Ovary (tissue), 9 donors: ENCODE measurements around the gene GLB1L3. TPM values are rescaled to one million over a fixed set of nuclear protein-coding genes. Genes with fewer than 3 reads are reported as not detected.
"Not testable (repeated sequence)": the region's sequence is repeated elsewhere in the genome, so short reads cannot be mapped to it uniquely, and the experiment has no call there.

Experiments
- DNase-seq, 5 donors: peaks; one replicate each; pipeline ENCODE4 v3.0.0-alpha.2; 2019 to 2020
- H3K27ac ChIP-seq, 2 donors: fragments of 200-600 bp; one replicate each; pipeline versions ENCODE4 v1.5.1 to v1.8.0; 2019 to 2022
- H3K27me3 ChIP-seq: fragments of 200-600 bp; one replicate; pipeline ENCODE4 v1.8.0; 2022
- H3K36me3 ChIP-seq: fragments of 200-600 bp; sonication (generic); one replicate; pipeline ENCODE4 v1.5.1; 2019
- H3K4me1 ChIP-seq: one replicate; pipeline ENCODE4 v1.8.1; 2013; ENCODE audit warnings: mild to moderate bottlenecking, moderate library complexity; ENCODE audit not compliant: insufficient read depth
- H3K4me3 ChIP-seq: fragments of 200-600 bp; sonication (generic); one replicate; pipeline ENCODE4 v1.5.1; 2017
- H3K9me3 ChIP-seq, 2 donors: fragments of 200-600 bp in 1 of 2; sonication (generic) in 1 of 2; one replicate each; pipeline versions ENCODE4 v1.5.1 to v1.8.1; 2013 to 2019; ENCODE audit warnings: mild to moderate bottlenecking in 1 of 2, moderate library complexity in 1 of 2
- CTCF ChIP-seq, 3 donors: fragments of 450-650 bp in 2 of 3; fragments of 200-600 bp in 1 of 3; IDR thresholded peaks; one replicate each; pipeline versions ENCODE4 v1.5.1 to v1.8.0; 2016 to 2022; ENCODE audit warnings: antibody characterized with exemption in 3 of 3, mild to moderate bottlenecking in 1 of 3
- EP300 ChIP-seq: sonication (generic); formaldehyde crosslinking; IDR thresholded peaks from one replicate; pipeline ENCODE4 v1.6.1; 2017; ENCODE audit warnings: antibody characterized with exemption
- POLR2A ChIP-seq: fragments of 450-650 bp; IDR thresholded peaks from one replicate; pipeline ENCODE4 v1.6.1; 2017; ENCODE audit warnings: antibody characterized with exemption, mild to moderate bottlenecking, moderate library complexity
- WGBS, 3 donors: extraction: QIAGEN DNeasy Blood & Tissue Kit in 1 of 3; methylation state at CpG; one replicate each; pipeline versions ENCODE4 v1.1.5 to v1.1.7; 2013 to 2017; 5-methylcytosine and 5-hydroxymethylcytosine counted together
- intact Hi-C, 4 donors: fragments of 100-400 bp; cut with DNase I; formaldehyde crosslinking; loops; one replicate each; pipeline versions ENCODE4 v1.11.0 to v1.15.1; 2022 to 2023
- polyA plus RNA-seq, 2 donors: library from polyadenylated mRNA; stranded (reverse); fragments of 200-250 nt in 1 of 2; fragments of 350-450 nt in 1 of 2; fragmentation: Illumina TruSeq in 1 of 2; extraction: RNeasy Lipid Tissue Mini Kit (QIAGEN cat#74804) in 1 of 2; gene quantifications; one replicate each; pipeline ENCODE4 v1.2.3, GENCODE V29; 2013 to 2014
- total RNA-seq, 7 donors: library from RNA; depleted of rRNA in 2 of 7; stranded (reverse); fragments of >200 nt in 2 of 7; fragmentation: NEBNext Ultra II Directional in 3 of 7; extraction: Animal tissue kit (Norgen Biotek cat#: 25700) in 3 of 7; gene quantifications; one replicate each; pipeline versions ENCODE4 v1.1.0 to v1.2.4, GENCODE V29; 2016 to 2023
- donor health status: DM: no; HTN: no; CAD: no; lungs with moderate emphysema.
- donor health status: DM: no; HTN: no; CAD: no.
- donor health status: Bipolar disorder and iron deficiency.
- donor health status: DM: yes; HTN: yes; CAD: no.
- donor health status: DM: no; HTN: no; CAD: no.
- donor health status: DM: yes; HTN: yes; CAD: no.

The GLB1L3 gene
- total and polyA plus RNA-seq, 9 donors: 0.07 to 0.20 (median 0.12) TPM; not detected in 4

GRCh38 chr11:134313379-134313778 is 37.2 kb downstream of the GLB1L3 start:
- H3K4me1 ChIP-seq: no peaks in the 10 kb centered on the region
- intact Hi-C loops: no loop called here
- TF ChIP-seq POLR2A (no peak), EP300 (no peak), CTCF (IDR thresholded peaks at IDR 0.05) (no peak)
- no peak for DNase-seq
- H3K4me3 ChIP-seq: no peak overlapping the region
- H3K27ac ChIP-seq: no peak overlapping the region
- no peaks in the 10 kb centered on the region for H3K36me3 ChIP-seq
- 83 to 90% (median 85%) methylated on average over 10 of the region's 10 CpGs for WGBS, 3 donors
- peaks cover 0 to 4% of the 10 kb centered on the region in 2 donors for H3K9me3 ChIP-seq
- no peaks in the 10 kb centered on the region for H3K27me3 ChIP-seq

DNA sequence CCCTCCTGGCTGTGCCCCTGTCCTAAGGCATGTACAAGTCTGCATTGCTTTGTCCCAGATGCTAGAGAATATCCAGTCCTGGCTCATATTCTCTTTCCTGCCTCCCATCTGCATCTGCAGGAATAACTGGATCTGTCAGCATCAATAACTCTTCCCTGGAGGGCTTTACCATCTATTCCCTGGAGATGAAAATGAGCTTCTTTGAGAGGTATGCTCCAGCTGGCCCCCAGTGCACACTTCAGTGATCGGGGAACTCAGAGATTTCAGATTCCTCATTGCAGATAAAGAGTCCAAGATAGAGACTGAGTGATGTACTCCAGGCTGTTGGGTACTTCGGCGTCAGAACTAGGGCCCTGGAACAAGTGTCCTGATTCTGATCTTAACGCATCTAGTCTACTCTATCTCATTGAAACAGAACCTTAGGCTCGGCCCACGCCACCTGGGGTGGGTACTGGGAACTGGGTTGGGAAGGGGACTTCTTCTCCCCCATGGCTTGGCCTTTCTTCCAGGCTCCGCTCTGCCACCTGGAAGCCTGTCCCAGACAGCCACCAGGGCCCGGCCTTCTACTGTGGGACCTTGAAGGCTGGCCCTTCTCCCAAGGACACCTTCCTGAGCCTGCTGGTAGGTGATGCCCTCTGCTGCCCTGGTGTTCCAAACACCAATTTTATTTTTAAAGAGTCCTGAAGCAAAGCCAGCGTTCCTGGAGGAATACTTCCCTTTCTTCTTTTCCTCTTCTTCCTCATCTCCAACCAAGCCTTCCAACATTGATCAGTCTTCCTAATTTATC is 37.8 kb downstream of the GLB1L3 start:
- Histone ChIP-seq H3K27me3 (no peaks in the 10 kb centered on the region), H3K36me3 (no peaks in the 10 kb centered on the region), H3K4me3 (no peak overlapping the region), H3K4me1 (no peaks in the 10 kb centered on the region), H3K9me3 (peaks cover 0 to 4% of the 10 kb centered on the region in 2 donors), H3K27ac (no peak overlapping the region)
- WGBS, 3 donors: 73 to 78% (median 75%) methylated on average over 9 of the region's 9 CpGs
- TF ChIP-seq CTCF (IDR thresholded peaks at IDR 0.05) (no peak), POLR2A (no peak), EP300 (no peak)
- no peak for DNase-seq
- intact Hi-C loops: no loop called here

DNA sequence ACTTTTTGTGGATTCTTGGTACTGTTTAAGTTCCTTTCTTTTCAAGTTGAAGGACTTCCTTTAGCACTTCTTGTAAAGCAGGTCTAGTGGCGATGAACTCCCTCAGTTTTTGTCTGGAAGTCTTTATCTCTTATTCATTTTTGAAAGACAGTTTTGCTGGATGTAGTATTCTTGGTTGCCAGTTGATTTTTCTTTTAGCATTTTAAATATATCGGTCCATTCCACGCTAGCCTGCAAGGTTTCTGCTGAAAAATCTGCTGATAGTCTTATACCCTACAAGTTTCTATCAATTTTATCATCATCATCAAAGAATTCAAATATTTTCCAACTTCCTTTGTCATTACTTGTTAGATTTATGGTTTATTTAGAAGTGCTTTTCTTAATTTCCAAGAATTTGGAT is 40.9 kb downstream of the GLB1L3 start:
- H3K4me3 ChIP-seq: no peak overlapping the region
- H3K36me3 ChIP-seq: no peaks in the 10 kb centered on the region
- H3K4me1 ChIP-seq: no peaks in the 10 kb centered on the region
- WGBS, 3 donors: 92 to 97% (median 93%) methylated on average over 3 of the region's 3 CpGs
- no peaks in the 10 kb centered on the region for H3K27me3 ChIP-seq
- DNase-seq: no peak
- H3K27ac ChIP-seq: no peak overlapping the region
- TF ChIP-seq EP300: no peak
- no peak for TF ChIP-seq CTCF (IDR thresholded peaks at IDR 0.05)
- no peak for TF ChIP-seq POLR2A
- H3K9me3 ChIP-seq: peaks cover 0 to 4% of the 10 kb centered on the region in 2 donors
- intact Hi-C loops: no loop called here

- intact Hi-C loops, H3K4me1 ChIP-seq, H3K27ac ChIP-seq, H3K9me3 ChIP-seq, DNase-seq, H3K4me3 ChIP-seq, H3K36me3 ChIP-seq, H3K27me3 ChIP-seq: not testable (repeated sequence)
- 84 to 92% (median 87%) methylated on average over 2 of the region's 2 CpGs for WGBS, 3 donors
Measured at GRCh38 chr11:134321373-134321772, 45.2 kb downstream of the GLB1L3 start.

DNA sequence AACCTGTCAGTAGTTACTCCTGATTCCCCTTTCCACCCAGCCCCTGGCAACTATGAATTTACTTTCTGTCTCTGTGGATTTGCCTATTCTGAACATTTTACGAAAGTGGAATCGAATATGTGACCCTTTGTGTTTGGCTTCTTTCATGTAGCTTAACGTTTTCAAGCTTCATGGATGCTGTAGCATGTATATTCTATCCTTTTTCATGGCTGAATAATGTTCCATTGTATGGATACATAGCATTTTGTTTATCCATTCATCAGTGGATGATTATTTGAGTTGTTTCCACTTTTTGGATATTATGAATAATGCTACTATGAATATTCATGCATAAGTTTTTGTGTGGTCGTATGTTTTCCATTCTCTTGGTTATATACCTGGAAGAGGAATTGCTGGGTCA is 46.4 kb downstream of the GLB1L3 start:
- no peaks in the 10 kb centered on the region for H3K4me1 ChIP-seq
- TF ChIP-seq POLR2A (no peak), CTCF (IDR thresholded peaks at IDR 0.05) (no peak), EP300 (no peak)
- H3K9me3 ChIP-seq: no peaks in the 10 kb centered on the region
- no peak overlapping the region for H3K27ac ChIP-seq
- no peaks in the 10 kb centered on the region for H3K27me3 ChIP-seq
- no peaks in the 10 kb centered on the region for H3K36me3 ChIP-seq
- WGBS, 3 donors: 87 to 91% (median 89%) methylated on average over 4 of the region's 4 CpGs
- intact Hi-C loops: no loop called here
- H3K4me3 ChIP-seq: no peak overlapping the region
- DNase-seq: no peak
